K562 (cell line): ENCODE measurements around the gene HNRNPA2B1. TPM values are rescaled to one million over a fixed set of nuclear protein-coding genes. Genes with fewer than 3 reads are reported as not detected.

Experiments
- ATAC-seq: fragments of 200-7000 bp; cut with Tn5 transposase; 3 replicates; pipeline ENCODE4 v1.9.1; 2020; ENCODE audit warnings: moderate library complexity
- BruUV-seq: library from RNA; stranded (reverse); fragments of 400-500 nt; replicated peaks from 2 replicates; lab custom pipeline; 2021; lab: Mats Ljungman, UMichigan
- CTCF ChIA-PET: fragments of 300-600 bp; formaldehyde crosslinking; extraction: SDS; loops from one replicate; lab custom pipeline; 2021; ENCODE audit warnings: low intra/inter-chr PET ratio; lab: Yijun Ruan, JAX
- POLR2A ChIA-PET: fragments of 300-600, 350-650 bp; sonication (Branson Sonifier 250); formaldehyde crosslinking; extraction: SDS; loops from one replicate; lab custom pipeline; 2021; ENCODE audit warnings: antibody characterized with exemption, inconsistent platforms; lab: Yijun Ruan, JAX
- DNase-seq, 4 experiments: peaks; one replicate each; pipeline versions ENCODE4 v3.0.0 to v3.0.0-alpha.2; 2011 to 2018; ENCODE audit warnings: low spot score in 3 of 4, mixed read lengths in 3 of 4; ENCODE audit errors: extremely low read depth in 1 of 4
- FAIRE-seq: peaks from 2 replicates; lab custom pipeline; 2011; peaks lifted over from hg19 to GRCh38; lab: Jason Lieb, UNC
- H2AFZ ChIP-seq: 2 replicates; pipeline ENCODE4 v1.6.0; 2011; ENCODE audit warnings: low read depth, low read length, control low read depth, inconsistent platforms
- H3K27ac ChIP-seq: fragments of 200-600 bp; 3 replicates; pipeline ENCODE4 v1.8.0; 2011; ENCODE audit warnings: low read depth, mild to moderate bottlenecking, control low read depth, inconsistent platforms, low read length, moderate library complexity, mixed read lengths; ENCODE audit errors: extremely low read depth
- H3K27me3 ChIP-seq, 2 experiments: fragments of 300-600 bp in 1 of 2; 2 replicates in 1 of 2; 3 replicates in 1 of 2; pipeline versions ENCODE4 v1.6.0 to v1.8.0; 2011; ENCODE audit warnings: inconsistent platforms in 2 of 2, low read length in 2 of 2, mild to moderate bottlenecking in 1 of 2, mixed read lengths in 1 of 2, moderate library complexity in 1 of 2; ENCODE audit not compliant: control insufficient read depth in 2 of 2, insufficient read depth in 2 of 2
- H3K36me3 ChIP-seq: fragments of 300-600 bp; 3 replicates; pipeline ENCODE4 v1.8.0; 2011; ENCODE audit warnings: mild to moderate bottlenecking, low read length, inconsistent platforms; ENCODE audit not compliant: control insufficient read depth, insufficient read depth
- H3K4me1 ChIP-seq, 2 experiments: fragments of 200-600 bp in 1 of 2; replicated peaks in 1 of 2; 2 replicates in 1 of 2; 3 replicates in 1 of 2; pipeline versions ENCODE4 v1.5.1 to v1.8.0; 2011; ENCODE audit warnings: inconsistent platforms in 2 of 2, low read length in 2 of 2, mild to moderate bottlenecking in 1 of 2, mixed read lengths in 1 of 2, moderate library complexity in 1 of 2; ENCODE audit not compliant: control insufficient read depth in 2 of 2, insufficient read depth in 2 of 2
- H3K4me2 ChIP-seq: 2 replicates; pipeline ENCODE4 v1.6.1; 2011; ENCODE audit warnings: low read length, control low read depth, inconsistent platforms, mixed read lengths; ENCODE audit not compliant: insufficient read depth
- H3K4me3 ChIP-seq: fragments of 200-600 bp; sonication (generic), shearing (Covaris generic); 2 replicates; pipeline ENCODE4 v1.5.1; 2016; ENCODE audit warnings: control low read depth, inconsistent platforms
- H3K79me2 ChIP-seq: fragments of 200-600 bp; 3 replicates; pipeline ENCODE4 v1.8.0; 2011; ENCODE audit warnings: low read length, inconsistent platforms; ENCODE audit not compliant: control insufficient read depth, insufficient read depth
- H3K9ac ChIP-seq, 2 experiments: 2 replicates each; pipeline versions ENCODE4 v1.6.0 to v1.6.1; 2011; ENCODE audit warnings: low read depth in 2 of 2, low read length in 2 of 2, control low read depth in 1 of 2, inconsistent platforms in 1 of 2, mild to moderate bottlenecking in 1 of 2, mixed read lengths in 1 of 2; ENCODE audit not compliant: insufficient read depth in 1 of 2
- H3K9me1 ChIP-seq: one replicate; pipeline ENCODE4 v1.6.0; 2011; ENCODE audit warnings: inconsistent platforms, mild to moderate bottlenecking, low read length, moderate library complexity; ENCODE audit not compliant: control insufficient read depth, insufficient read depth
- H3K9me3 ChIP-seq: replicated peaks from 2 replicates; pipeline ENCODE4 v1.5.1; 2011; ENCODE audit warnings: low read depth, low read length, inconsistent platforms; ENCODE audit not compliant: control insufficient read depth, insufficient read depth
- H4K20me1 ChIP-seq: replicated peaks from 2 replicates; pipeline ENCODE4 v1.6.1; 2011; ENCODE audit warnings: low read length, inconsistent platforms, mixed read lengths; ENCODE audit not compliant: control insufficient read depth, insufficient read depth
- JUND ChIP-seq, 2 experiments: IDR thresholded peaks; 2 replicates in 1 of 2; 3 replicates in 1 of 2; pipeline ENCODE4 v1.6.1; 2011; ENCODE audit warnings: borderline replicate concordance in 2 of 2, low read depth in 2 of 2, low read length in 2 of 2, improper control_type of control experiment in 1 of 2, missing biosample characterization in 1 of 2, missing genetic modification characterization in 1 of 2, missing genetic modification reagents in 1 of 2
- SRF ChIP-seq, 2 experiments: fragments of 250-450, 450-650 bp in 1 of 2; sonication (Bioruptor Pico) in 1 of 2; sonication (generic) in 1 of 2; formaldehyde crosslinking; IDR thresholded peaks; 2 replicates each; pipeline versions ENCODE4 v1.5.0 to v1.5.1; 2020 to 2022; ENCODE audit warnings: mild to moderate bottlenecking in 1 of 2, missing genetic modification reagents in 1 of 2
- TRIM28 ChIP-seq: fragments of 450-650 bp; IDR thresholded peaks from 2 replicates; pipeline ENCODE4 v1.6.1; 2017
- ZNF133 ChIP-seq: fragments of 250-450 bp; sonication (Bioruptor Pico); IDR thresholded peaks from 2 replicates; pipeline ENCODE4 v1.4.0; 2020; ENCODE audit warnings: mild to moderate bottlenecking
- ZNF507 ChIP-seq: conservative IDR thresholded peaks from 2 replicates; pipeline ENCODE4 v1.6.1; 2017; ENCODE audit warnings: missing genetic modification characterization, missing compliant biosample characterization
- WGBS: fragments of 100-300 bp; shearing (Covaris generic); methylation state at CpG from one replicate; pipeline ENCODE4 v1.1.6; 2016; ENCODE audit warnings: low coverage, mixed read lengths; ENCODE audit not compliant: insufficient coverage; ENCODE audit errors: missing lambda C conversion rate; 5-methylcytosine and 5-hydroxymethylcytosine counted together
- in situ Hi-C: fragments of 300-500 bp; cut with MboI; formaldehyde crosslinking; loops from 4 replicates; pipeline ENCODE4 v1.15.0; 2018; ENCODE audit warnings: inconsistent platforms, mixed read lengths
- intact Hi-C: fragments of 100-400 bp; cut with micrococcal nuclease; formaldehyde crosslinking; loops from 2 replicates; pipeline ENCODE4 v1.14.2; 2022
- polyA plus RNA-seq, 8 experiments: library from polyadenylated mRNA; depleted of rRNA in 4 of 8; stranded (reverse) in 5 of 8; unstranded in 3 of 8; fragments of >200 nt; fragmentation: Nextera tagmentation in 2 of 8; fragmentation: Illumina TruSeq in 1 of 8; extraction: Ambion mirVana in 2 of 8; extraction: Trizol in 1 of 8; gene quantifications; 2 replicates each; pipeline versions ENCODE4 v1.2.1 to v1.2.3, GENCODE V29; 2011 to 2014; ENCODE audit warnings: inconsistent platforms in 1 of 8, missing spikeins in 1 of 8
- total RNA-seq, 7 experiments: library from RNA; depleted of rRNA in 6 of 7; stranded (reverse); fragments of >200 nt in 6 of 7; fragmentation: Illumina TruSeq in 2 of 7; extraction: Trizol in 2 of 7; gene quantifications; 2 replicates each; pipeline versions ENCODE4 v1.2.1 to v1.2.3, GENCODE V29; 2011 to 2021; ENCODE audit warnings: low replicate concordance in 1 of 7

Gene HNRNPA2B1
- total and polyA plus RNA-seq, 9 of the 15 experiments (the other 6 are each of a cell fraction or from before 2014, with no cell fraction given), result 630 to 1,989 (median 865) TPM

GRCh38 chr7:26143298-26144048, 57.1 kb downstream of the HNRNPA2B1 start:
- no peaks in the 10 kb centered on the region for H3K36me3 ChIP-seq
- H3K9ac ChIP-seq, result no peak overlapping the region
- in situ Hi-C loops (no loop called here), intact Hi-C loops (no loop called here)
- H3K79me2 ChIP-seq, result no peaks in the 10 kb centered on the region
- no peak overlapping the region for H2AFZ ChIP-seq
- no peaks in the 10 kb centered on the region for H3K9me1 ChIP-seq
- 4% methylated on average over 5 of the region's 5 CpGs for WGBS
- no peak overlapping the region for H3K4me2 ChIP-seq
- 0 out of 2 replicates have a peak, but pooled peaks have one; percentile 6 for TF ChIP-seq JUND (IDR thresholded peaks at IDR 0.05; ENCODE audit: borderline replicate concordance, low read depth, low read length)
- TF ChIP-seq JUND (tag; IDR thresholded peaks at IDR 0.05; ENCODE audit: borderline replicate concordance, low read depth, low read length), result 0 out of 3 replicates have a peak, but pooled peaks have one; percentile 15
- no peak for TF ChIP-seq ZNF507 (tag)
- TF ChIP-seq TRIM28, result no peak
- no peak for TF ChIP-seq SRF (CRISPR knock-in tag; IDR thresholded peaks at IDR 0.05)
- TF ChIP-seq ZNF133 (CRISPR knock-in tag), result no peak
- CTCF ChIA-PET, result no interaction called here
- peaks cover 0 to 3% of the 10 kb centered on the region in 2 experiments; a peak in 1 of 5 replicates for H3K4me1 ChIP-seq
- no TSS peak for BruUV-seq
- no peak overlapping the region for H3K27ac ChIP-seq
- no peak overlapping the region for H3K4me3 ChIP-seq
- H3K27me3 ChIP-seq, result peaks cover 0 to 6% of the 10 kb centered on the region in 2 experiments; a peak in 2 of 5 replicates
- H4K20me1 ChIP-seq, result no peaks in the 10 kb centered on the region
- H3K9me3 ChIP-seq, result no peaks in the 10 kb centered on the region
- no peak for ATAC-seq
- POLR2A ChIA-PET, result interaction anchor here (1.0 to 1.3 kb wide), 3 partner anchors 8 to 45 kb away, joined by 3 to 4 read pairs (median 3); no protein-coding TSS in a partner anchor
- DNase-seq, result no peak
- FAIRE-seq, result no peak
